Subcutaneous adipose tissue (tissue), 4 donors: Measurements from ENCODE around the gene AGTPBP1. TPM values are rescaled to one million over a fixed set of nuclear protein-coding genes. Genes with fewer than 3 reads are reported as not detected.

Source experiments
- CTCF ChIP-seq: fragments of 450-650 bp; IDR thresholded peaks from one replicate; pipeline ENCODE4 v1.5.1; 2016; ENCODE audit warnings: low read depth, mild to moderate bottlenecking, control low read depth, antibody characterized with exemption, moderate library complexity
- total RNA-seq, 4 donors: library from RNA; depleted of rRNA; stranded (reverse); fragments of >200 nt; gene quantifications; one replicate each; pipeline ENCODE4 v1.1.0, GENCODE V29; 2016

AGTPBP1 gene
- total RNA-seq, 4 donors from 2014 or later = 25.6 to 36.4 (median 31.3) TPM

- no peak for TF ChIP-seq CTCF
Measured at GRCh38 chr9:85575868-85576267, 165.9 kb downstream of the AGTPBP1 start.

DNA sequence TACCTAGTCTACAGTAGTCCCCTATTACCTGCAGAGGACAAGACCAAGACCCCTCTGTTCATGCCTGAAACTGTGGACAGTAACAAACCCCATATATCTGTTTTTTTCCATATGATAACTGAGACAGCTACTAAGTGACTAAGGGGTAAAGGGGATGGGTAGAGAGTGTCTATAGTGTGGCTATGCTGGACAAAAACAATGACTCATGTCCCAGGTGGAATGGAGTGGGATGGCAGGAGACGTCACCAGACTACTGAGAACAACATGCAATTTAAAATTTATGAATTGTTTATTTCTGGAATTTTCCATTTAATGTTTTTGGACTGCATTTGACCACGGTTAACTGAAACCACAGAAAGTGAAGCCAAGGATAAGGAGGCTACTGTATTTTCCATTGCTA lies 171.8 kb downstream of the AGTPBP1 start:
- TF ChIP-seq CTCF = no peak

DNA sequence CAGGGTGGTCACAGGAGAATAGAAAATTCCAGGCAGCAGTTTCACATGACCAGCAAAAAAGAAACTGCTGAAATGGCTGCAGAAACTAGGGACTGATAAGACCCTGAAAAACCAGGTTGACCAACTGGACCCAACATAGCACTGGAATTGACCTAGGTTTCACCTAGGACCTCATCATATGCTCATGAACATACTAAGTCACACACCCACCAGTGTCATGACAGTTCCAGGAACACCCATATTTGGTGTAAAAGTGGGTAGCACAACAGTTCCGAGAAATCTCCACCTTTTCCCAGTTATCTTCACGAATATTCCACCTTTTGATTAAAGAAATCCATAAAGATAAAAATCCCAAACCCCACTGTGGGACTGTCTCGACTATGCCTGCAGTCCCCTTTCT lies 182.2 kb downstream of the AGTPBP1 start:
- no peak for TF ChIP-seq CTCF

- TF ChIP-seq CTCF = no peak
Measured at GRCh38 chr9:85554349-85554748, 187.4 kb downstream of the AGTPBP1 start.

GRCh38 chr9:85553475-85553874 lies 188.3 kb downstream of the AGTPBP1 start:
- TF ChIP-seq CTCF = no peak

DNA sequence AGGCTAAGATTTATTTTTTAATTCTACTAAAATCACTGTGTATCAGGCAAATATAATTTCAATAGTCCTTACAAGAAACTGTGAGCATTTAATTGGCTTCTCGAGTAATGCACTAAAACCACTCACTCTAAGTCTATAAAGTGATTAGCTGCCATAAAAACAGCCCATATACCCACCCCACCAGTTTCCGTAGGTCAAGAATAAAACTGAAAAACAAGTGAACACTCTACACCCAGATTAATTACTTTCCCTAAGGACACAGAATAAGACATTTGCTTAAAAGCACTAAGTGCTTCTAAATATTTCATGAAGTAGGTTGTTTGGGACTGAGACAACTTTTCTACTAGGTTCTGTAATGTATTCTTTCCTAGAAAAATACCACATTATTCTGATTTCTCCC lies 194.2 kb downstream of the AGTPBP1 start:
- no peak for TF ChIP-seq CTCF

- TF ChIP-seq CTCF = no peak
Measured at GRCh38 chr9:85543196-85543595, 198.6 kb downstream of the AGTPBP1 start.
